HG03280 (cell line): ENCODE data around the gene PLXNA4.

ENCODE experiments used
- ATAC-seq: cut with Tn5 transposase; IDR thresholded peaks from one replicate; pipeline ENCODE4 v1.9.1; 2021; ENCODE audit warnings: mild to moderate bottlenecking, moderate library complexity; ENCODE audit not compliant: unreplicated experiment

PLXNA4 gene

GRCh38 chr7:132080467-132080866, 495.8 kb downstream of the PLXNA4 start:
- no peak for ATAC-seq

- no peak for ATAC-seq
Observed at GRCh38 chr7:132078891-132079735, 497.2 kb downstream of the PLXNA4 start.

- no peak for ATAC-seq
Observed at GRCh38 chr7:132077971-132078685, 498.1 kb downstream of the PLXNA4 start.

- ATAC-seq: no peak
Observed at GRCh38 chr7:132076301-132077035, 499.8 kb downstream of the PLXNA4 start.

- ATAC-seq: no peak
Observed at GRCh38 chr7:132075515-132075914, 500.8 kb downstream of the PLXNA4 start.

GRCh38 chr7:132073920-132074589, 502.2 kb downstream of the PLXNA4 start:
- no peak for ATAC-seq
